ENCODE measurements around the gene KCNIP4. TPM values are rescaled to one million over a fixed set of nuclear protein-coding genes. Genes with fewer than 3 reads are reported as not detected.

The KCNIP4 gene
- 927 and 1,187 TPM in 2 replicates for polyA plus RNA-seq

DNA sequence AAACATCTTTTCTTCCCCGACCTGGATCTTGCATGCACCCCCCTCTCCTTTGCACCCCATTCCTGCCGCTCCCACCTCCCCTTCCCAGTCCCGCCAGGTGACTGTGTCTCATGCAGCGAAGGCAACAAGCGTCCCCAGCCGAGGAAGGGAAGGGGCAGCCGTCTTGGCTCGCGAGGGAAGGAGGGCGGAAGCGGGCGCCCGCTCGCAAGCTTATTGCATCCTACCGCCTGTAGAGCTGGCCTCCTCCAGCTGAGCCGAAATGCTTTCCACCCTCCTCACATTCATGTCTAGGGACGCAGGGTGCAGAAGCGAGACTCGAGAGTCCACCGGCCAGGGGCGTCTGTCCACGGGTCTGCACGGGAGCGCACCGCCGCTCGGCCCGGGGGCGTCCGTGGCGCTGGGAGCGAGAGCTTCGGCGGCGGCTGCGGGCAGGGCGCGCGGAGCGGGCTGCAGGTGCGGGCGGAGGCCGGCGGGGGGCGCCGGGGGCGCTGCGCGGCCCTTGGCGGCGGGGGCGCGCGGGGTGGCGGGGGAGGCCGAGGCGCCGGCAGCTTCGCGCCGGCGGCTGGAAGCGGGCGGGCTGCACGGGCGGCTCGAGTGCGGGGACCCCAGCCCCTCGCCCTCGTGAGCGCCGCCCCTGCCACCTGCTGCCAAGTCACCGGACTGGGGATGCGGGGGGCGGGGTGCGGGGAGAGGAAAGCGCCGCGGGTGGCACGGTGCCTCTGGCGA, at the start of gene KCNIP4:
Gene KCNIP4 (minus strand): TSS at position 426 of the 726 bp plus-strand sequence.

DNA sequence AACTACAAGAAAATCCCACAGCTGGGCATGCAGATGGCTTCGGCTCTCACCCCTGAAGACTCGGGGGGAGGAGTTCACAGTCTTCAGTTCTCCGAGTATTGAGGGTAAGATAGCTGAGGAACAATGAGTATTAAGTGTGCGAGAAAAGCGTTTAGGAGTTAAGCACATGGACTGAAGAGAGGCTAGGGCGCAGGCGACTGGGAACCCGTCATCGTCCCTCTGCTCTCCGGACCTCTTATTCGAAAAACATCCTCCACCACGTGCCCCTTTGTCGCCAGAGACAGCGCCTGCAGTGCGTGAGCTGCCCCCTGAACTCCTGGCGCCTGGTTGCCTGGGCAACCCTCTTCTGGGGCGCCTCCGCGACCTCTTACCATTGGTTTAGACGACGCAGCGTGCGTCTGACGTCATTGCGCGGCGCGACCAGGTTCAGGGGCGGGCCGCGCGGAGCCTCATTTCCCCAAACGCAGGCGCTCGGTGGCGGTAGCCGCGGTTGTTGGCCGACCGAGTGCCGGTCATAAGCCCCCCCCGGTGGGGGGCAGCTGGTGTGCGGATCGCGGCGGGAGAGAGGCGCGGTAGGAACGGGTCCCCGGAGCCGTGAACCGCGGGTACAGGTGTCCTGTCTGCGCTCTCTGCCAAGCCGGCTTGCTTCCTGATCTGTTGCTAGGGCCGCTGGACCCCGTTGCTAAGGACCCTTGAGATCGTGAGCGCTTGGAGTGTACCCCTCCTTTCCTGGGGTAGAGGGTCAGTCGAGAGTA, 1248.4 kb downstream of the KCNIP4 start, which contains the start of gene PACRGL:
Gene PACRGL (plus strand): TSS at position 452 of the 755 bp plus-strand sequence. CDS start 4,024 bp downstream, outside the sequence.

